C4-2B (cell line): ENCODE measurements around the gene TTC31.

Source experiments
- H3K27ac ChIP-seq: fragments of 450-650 bp; 2 replicates; pipeline ENCODE4 v1.5.1; 2017
- CTCF ChIP-seq: fragments of 450-650 bp; conservative IDR thresholded peaks from 2 replicates; pipeline ENCODE4 v1.5.1; 2017; ENCODE audit warnings: mild to moderate bottlenecking
- ZFX ChIP-seq: fragments of 450-650 bp; IDR thresholded peaks from 2 replicates; pipeline ENCODE4 v1.6.1; 2017

The TTC31 gene

GRCh38 chr2:74482801-74483674 lies at the start of gene TTC31, which contains the start of gene CCDC142:
Gene TTC31, plus strand, starts transcription at chr2:74483081. Its CDS starts 15 bp downstream, at chr2:74483096.
Gene CCDC142, minus strand, starts transcription at chr2:74482998. Its CDS starts 161 bp downstream, at chr2:74482837.
- peak within 1 kb of the TSS; percentile 85 for H3K27ac ChIP-seq
- TF ChIP-seq CTCF (peak; percentile 77), ZFX (no peak)

- TF ChIP-seq CTCF (no peak), ZFX (no peak)
- no peak overlapping the region for H3K27ac ChIP-seq
These were observed 46.6 kb upstream of the TTC31 start for GRCh38 chr2:74436111-74436805.

DNA sequence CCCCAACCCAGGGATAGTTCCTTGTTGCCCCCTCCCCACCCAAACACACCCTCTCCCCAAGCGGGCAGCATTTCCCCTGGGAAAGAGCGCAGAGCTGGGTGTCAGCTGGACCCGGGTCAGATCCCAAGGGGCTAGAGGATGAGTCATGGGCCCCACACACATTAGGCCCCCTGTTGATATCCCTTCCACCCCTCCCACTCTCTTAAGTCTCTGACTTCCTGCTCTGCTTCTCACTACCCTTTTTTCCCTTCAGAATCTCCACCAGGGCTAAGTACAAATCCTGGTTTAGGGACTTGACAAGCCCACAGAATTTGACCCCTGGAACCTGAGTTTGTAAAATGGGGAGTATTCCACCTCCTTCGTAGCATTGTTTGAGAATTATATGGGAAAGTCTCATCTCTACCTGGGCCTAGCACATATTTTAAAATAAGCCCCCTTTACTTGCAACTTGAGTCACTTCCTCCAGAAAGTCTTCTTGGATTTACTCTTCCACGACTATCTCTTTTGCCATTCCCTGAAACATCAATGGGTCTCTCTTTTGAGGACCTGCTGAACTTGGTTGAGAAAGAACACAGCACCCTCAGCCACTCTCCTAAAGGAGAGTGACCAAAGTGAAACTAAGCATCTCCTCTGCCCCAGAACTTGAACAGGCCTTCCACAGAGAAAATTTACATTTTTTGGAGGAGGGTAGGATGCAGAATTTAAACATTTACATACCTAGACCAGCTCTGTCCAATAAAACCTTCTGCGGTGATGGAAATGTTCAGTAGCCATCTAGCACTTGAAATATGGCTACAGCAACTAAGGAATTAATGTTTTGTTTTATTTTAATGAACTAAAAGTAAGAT lies 45.8 kb upstream of the TTC31 start:
- H3K27ac ChIP-seq, result no peak overlapping the region
- TF ChIP-seq ZFX (no peak), CTCF (no peak)

GRCh38 chr2:74438248-74438647 lies 44.6 kb upstream of the TTC31 start:
- TF ChIP-seq ZFX, result no peak
- no peak for TF ChIP-seq CTCF
- H3K27ac ChIP-seq, result no peak overlapping the region

GRCh38 chr2:74439373-74439772 lies 43.5 kb upstream of the TTC31 start:
- TF ChIP-seq CTCF (no peak), ZFX (no peak)
- no peak overlapping the region; the same call in 1 of the 2 replicates for H3K27ac ChIP-seq

- TF ChIP-seq CTCF (no peak), ZFX (no peak)
- H3K27ac ChIP-seq, result peak overlapping the region; percentile 87
These were observed 43.0 kb upstream of the TTC31 start for GRCh38 chr2:74439803-74440377.
